ENCODE data around the gene JTB.
A peak's percentile ranks its signal among the peaks of the same experiment; 100 is the strongest.
"Not testable (repeated sequence)": the region's sequence is repeated elsewhere in the genome, so short reads cannot be mapped to it uniquely, and the experiment has no call there.

Gene JTB

GRCh38 chr1:153990468-153991150 is 13.1 kb upstream of the JTB start, which contains the start of gene RPS27:
RPS27 (plus strand) TSS chr1:153990762; CDS start chr1:153990797, 35 bp downstream.
- H3K36me3 ChIP-seq (replicated peaks) = peaks cover 49% of the 10 kb centered on the region
- H3K27me3 ChIP-seq (ENCODE audit: low read depth) = no peaks in the 10 kb centered on the region
- H3K4me1 ChIP-seq = peaks cover 23% of the 10 kb centered on the region
- peak; percentile 94 to 97 for DNase-seq (ENCODE audit: low spot score in 2 of 2)
- peak within 1 kb of the TSS; percentile 95 for H3K4me3 ChIP-seq
- in situ Hi-C loops (cut with MboI; ENCODE audit: low sequenced_read_pairs) = loop anchor here (25.0 kb wide), 1 partner anchor 203 kb away; the partner anchor contains the start of gene SLC27A3
- no peaks in the 10 kb centered on the region for H3K9me3 ChIP-seq

- in situ Hi-C loops (cut with MboI; ENCODE audit: low sequenced_read_pairs) = loop anchor here (5.0 to 25.0 kb wide), 3 partner anchors 200 to 483 kb away; partner anchors contain the start of genes NPR1 and SLC27A3
- H3K9me3 ChIP-seq = no peaks in the 10 kb centered on the region
- peaks cover 24% of the 10 kb centered on the region for H3K36me3 ChIP-seq (replicated peaks)
- H3K4me1 ChIP-seq = peaks cover 28% of the 10 kb centered on the region
- no peaks in the 10 kb centered on the region for H3K27me3 ChIP-seq (ENCODE audit: low read depth)
- no peak for DNase-seq (ENCODE audit: low spot score in 2 of 2)
- H3K4me3 ChIP-seq = no peak overlapping the region
Measured at GRCh38 chr1:153987621-153988020, 10.1 kb upstream of the JTB start.

- DNase-seq (ENCODE audit: low spot score in 2 of 2) = peak; percentile 89 to 90
- in situ Hi-C loops (cut with MboI; ENCODE audit: low sequenced_read_pairs) = loop anchor here (5.0 to 25.0 kb wide), 3 partner anchors 199 to 481 kb away; partner anchors contain the start of genes NPR1 and SLC27A3
Measured at GRCh38 chr1:153985941-153986761, 8.7 kb upstream of the JTB start, which contains the start of gene RAB13. RAB13 (minus strand) TSS chr1:153986339; CDS start chr1:153986236, 103 bp downstream.

GRCh38 chr1:153985341-153985912 is 8.0 kb upstream of the JTB start:
- Histone ChIP-seq H3K4me3 (peak overlapping the region; percentile 64), H3K27me3 (ENCODE audit: low read depth) (no peaks in the 10 kb centered on the region), H3K4me1 (peaks cover 20% of the 10 kb centered on the region), H3K9me3 (no peaks in the 10 kb centered on the region), H3K36me3 (replicated peaks) (peaks cover 8% of the 10 kb centered on the region)
- in situ Hi-C loops (cut with MboI; ENCODE audit: low sequenced_read_pairs) = loop anchor here (5.0 to 25.0 kb wide), 3 partner anchors 198 to 481 kb away; partner anchors contain the start of genes NPR1 and SLC27A3
- no peak for DNase-seq (ENCODE audit: low spot score in 2 of 2)

More at GRCh38 chr1:153985941-153986761, 8.7 kb upstream of the JTB start, which contains the start of gene RAB13:
- Histone ChIP-seq H3K36me3 (replicated peaks) (peaks cover 11% of the 10 kb centered on the region), H3K4me3 (peak within 1 kb of the TSS; percentile 64), H3K4me1 (peaks cover 20% of the 10 kb centered on the region), H3K27me3 (ENCODE audit: low read depth) (no peaks in the 10 kb centered on the region), H3K9me3 (no peaks in the 10 kb centered on the region)

- Histone ChIP-seq H3K9me3 (no peaks in the 10 kb centered on the region), H3K4me1 (peaks cover 14% of the 10 kb centered on the region), H3K36me3 (replicated peaks) (peaks cover 8% of the 10 kb centered on the region), H3K27me3 (ENCODE audit: low read depth) (no peaks in the 10 kb centered on the region), H3K4me3 (no peak overlapping the region)
- in situ Hi-C loops (cut with MboI; ENCODE audit: low sequenced_read_pairs) = loop anchor here (10.0 to 25.0 kb wide), 2 partner anchors 197 to 480 kb away; partner anchors contain the start of gene SLC27A3
- no peak for DNase-seq (ENCODE audit: low spot score in 2 of 2)
Measured at GRCh38 chr1:153984123-153984894, 6.8 kb upstream of the JTB start.

GRCh38 chr1:153981735-153982134 is 4.3 kb upstream of the JTB start:
- H3K36me3 ChIP-seq (replicated peaks) = peaks cover 13% of the 10 kb centered on the region
- in situ Hi-C loops (cut with MboI; ENCODE audit: low sequenced_read_pairs) = loop anchor here (10.0 to 25.0 kb wide), 2 partner anchors 194 to 477 kb away; partner anchors contain the start of gene SLC27A3
- not testable (repeated sequence) for H3K27me3 ChIP-seq (ENCODE audit: low read depth); DNase-seq (ENCODE audit: low spot score in 2 of 2); H3K4me3 ChIP-seq; H3K9me3 ChIP-seq
- H3K4me1 ChIP-seq = peaks cover 18% of the 10 kb centered on the region; the same call in 1 of the 2 replicates

GRCh38 chr1:153979091-153979490 is 1.6 kb upstream of the JTB start:
- not testable (repeated sequence) for H3K9me3 ChIP-seq; DNase-seq (ENCODE audit: low spot score in 2 of 2); H3K4me3 ChIP-seq; H3K27me3 ChIP-seq (ENCODE audit: low read depth)
- in situ Hi-C loops (cut with MboI; ENCODE audit: low sequenced_read_pairs) = loop anchor here (25.0 kb wide), 1 partner anchor 192 kb away; the partner anchor contains the start of gene SLC27A3
- H3K4me1 ChIP-seq = peaks cover 10% of the 10 kb centered on the region
- H3K36me3 ChIP-seq (replicated peaks) = peaks cover 31% of the 10 kb centered on the region

GRCh38 chr1:153978274-153978909 is 918 bp upstream of the JTB start:
- H3K36me3 ChIP-seq (replicated peaks) = peaks cover 38% of the 10 kb centered on the region
- in situ Hi-C loops (cut with MboI; ENCODE audit: low sequenced_read_pairs) = loop anchor here (25.0 kb wide), 1 partner anchor 191 kb away; the partner anchor contains the start of gene SLC27A3

GRCh38 chr1:153976819-153977249 is 640 bp downstream of the JTB start:
- Histone ChIP-seq H3K36me3 (replicated peaks) (peaks cover 43% of the 10 kb centered on the region), H3K4me1 (peaks cover 10% of the 10 kb centered on the region), H3K27me3 (ENCODE audit: low read depth) (no peaks in the 10 kb centered on the region), H3K9me3 (no peaks in the 10 kb centered on the region), H3K4me3 (peak overlapping the region; percentile 77)
- no peak for DNase-seq (ENCODE audit: low spot score in 2 of 2)
- in situ Hi-C loops (cut with MboI; ENCODE audit: low sequenced_read_pairs) = loop anchor here (25.0 kb wide), 1 partner anchor 190 kb away; the partner anchor contains the start of gene SLC27A3

More at GRCh38 chr1:153978274-153978909, 918 bp upstream of the JTB start:
- Histone ChIP-seq H3K4me1 (peaks cover 10% of the 10 kb centered on the region), H3K9me3 (no peaks in the 10 kb centered on the region), H3K27me3 (ENCODE audit: low read depth) (no peaks in the 10 kb centered on the region), H3K4me3 (peak overlapping the region; percentile 77)
- DNase-seq (ENCODE audit: low spot score in 2 of 2) = no peak

- peaks cover 34% of the 10 kb centered on the region for H3K36me3 ChIP-seq (replicated peaks)
Measured at GRCh38 chr1:153973525-153973924, 3.9 kb downstream of the JTB start.

GRCh38 chr1:153973071-153973470 is 4.4 kb downstream of the JTB start:
- Histone ChIP-seq H3K27me3 (ENCODE audit: low read depth) (no peaks in the 10 kb centered on the region), H3K4me3 (no peak overlapping the region), H3K9me3 (no peaks in the 10 kb centered on the region), H3K4me1 (peaks cover 4% of the 10 kb centered on the region), H3K36me3 (replicated peaks) (peaks cover 34% of the 10 kb centered on the region)
- no peak for DNase-seq (ENCODE audit: low spot score in 2 of 2)
- in situ Hi-C loops (cut with MboI; ENCODE audit: low sequenced_read_pairs) = no loop called here

More at GRCh38 chr1:153973525-153973924, 3.9 kb downstream of the JTB start:
- DNase-seq (ENCODE audit: low spot score in 2 of 2) = no peak
- Histone ChIP-seq H3K27me3 (ENCODE audit: low read depth) (no peaks in the 10 kb centered on the region), H3K4me3 (no peak overlapping the region), H3K4me1 (peaks cover 6% of the 10 kb centered on the region), H3K9me3 (no peaks in the 10 kb centered on the region)
- in situ Hi-C loops (cut with MboI; ENCODE audit: low sequenced_read_pairs) = no loop called here

GRCh38 chr1:153970346-153970745 is 7.1 kb downstream of the JTB start:
- H3K4me3 ChIP-seq = no peak overlapping the region
- peaks cover 25% of the 10 kb centered on the region for H3K36me3 ChIP-seq (replicated peaks)
- no peaks in the 10 kb centered on the region for H3K27me3 ChIP-seq (ENCODE audit: low read depth)
- DNase-seq (ENCODE audit: low spot score in 2 of 2) = no peak
- H3K9me3 ChIP-seq = no peaks in the 10 kb centered on the region
- in situ Hi-C loops (cut with MboI; ENCODE audit: low sequenced_read_pairs) = no loop called here
- H3K4me1 ChIP-seq = peaks cover 9% of the 10 kb centered on the region

All from HAP-1 (cell line).